Heart right ventricle (tissue), 16 donors: ENCODE data around the gene JMJD8. TPM values are rescaled to one million over a fixed set of nuclear protein-coding genes. Genes with fewer than 3 reads are reported as not detected.

Source experiments
- ATAC-seq, 8 donors: fragments of 200-7000 bp; cut with Tn5 transposase; one replicate each; pipeline ENCODE4 v1.9.1; 2020; ENCODE audit warnings: mild to moderate bottlenecking in 8 of 8, moderate library complexity in 8 of 8, moderate number of reproducible peaks in 1 of 8
- DNase-seq, 2 donors: peaks; one replicate each; pipeline ENCODE4 v3.0.0-alpha.2; 2020
- H3K27ac ChIP-seq, 10 donors: fragments of 200-600 bp; sonication (generic) in 2 of 10; one replicate each; pipeline versions ENCODE4 v1.5.0 to v1.8.0; 2020 to 2022; ENCODE audit warnings: mild to moderate bottlenecking in 3 of 10
- H3K27me3 ChIP-seq, 7 donors: fragments of 200-600 bp; one replicate each; pipeline ENCODE4 v1.8.0; 2021 to 2022; ENCODE audit warnings: mild to moderate bottlenecking in 2 of 7
- H3K36me3 ChIP-seq, 9 donors: fragments of 200-600 bp; sonication (generic) in 1 of 9; one replicate each; pipeline versions ENCODE4 v1.5.0 to v1.8.0; 2020 to 2022; ENCODE audit warnings: mild to moderate bottlenecking in 2 of 9
- H3K4me1 ChIP-seq, 9 donors: fragments of 200-600 bp; sonication (generic) in 1 of 9; one replicate each; pipeline versions ENCODE4 v1.5.0 to v1.8.0; 2020 to 2022; ENCODE audit warnings: mild to moderate bottlenecking in 4 of 9
- H3K4me3 ChIP-seq, 10 donors: fragments of 200-600 bp; sonication (generic) in 2 of 10; one replicate each; pipeline versions ENCODE4 v1.5.0 to v1.8.0; 2020 to 2022; ENCODE audit warnings: mild to moderate bottlenecking in 7 of 10, moderate library complexity in 2 of 10
- H3K9me3 ChIP-seq, 11 donors: fragments of 200-600 bp in 10 of 11; sonication (generic) in 2 of 11; one replicate each; pipeline versions ENCODE4 v1.5.0 to v1.8.0; 2013 to 2022; ENCODE audit warnings: mild to moderate bottlenecking in 2 of 11, control low read depth in 1 of 11, moderate library complexity in 1 of 11
- CTCF ChIP-seq, 9 donors: fragments of 200-600 bp; sonication (generic) in 2 of 9; IDR thresholded peaks; one replicate each; pipeline versions ENCODE4 v1.5.0 to v1.8.0; 2021 to 2022; ENCODE audit warnings: antibody characterized with exemption in 9 of 9, mild to moderate bottlenecking in 5 of 9, moderate library complexity in 1 of 9
- WGBS, 2 donors: extraction: QIAGEN DNeasy Blood & Tissue Kit; methylation state at CpG; one replicate each; pipeline ENCODE4 v1.1.7; 2013; ENCODE audit warnings: inconsistent platforms in 1 of 2; 5-methylcytosine and 5-hydroxymethylcytosine counted together
- intact Hi-C, 10 donors: fragments of 100-400 bp; cut with DNase I; formaldehyde crosslinking; loops; one replicate each; pipeline versions ENCODE4 v1.11.1 to v1.14.2; 2022
- polyA plus RNA-seq, 2 donors: library from polyadenylated mRNA; stranded (reverse); fragments of 200-250 nt; gene quantifications; one replicate each; pipeline ENCODE4 v1.2.3, GENCODE V29; 2013
- total RNA-seq, 10 donors: library from RNA; stranded (reverse); fragmentation: NEBNext Ultra II Directional in 3 of 10; extraction: Animal tissue kit (Norgen Biotek cat#: 25700) in 3 of 10; gene quantifications; one replicate each; pipeline versions ENCODE4 v1.2.1 to v1.2.4, GENCODE V29; 2021 to 2023
- donor health status: Arrhythmogenic right ventricular cardiomyopathy.
- donor health status: ischemic (EF 13 %, LVEDD 7.1; RV severe dilation, severe dysfunction).
- donor health status: healthy with polysubstance abuse.
- donor health status: DM: no; HTN: yes; CAD: no.
- donor health status: DM: no; HTN: no; CAD: no.
- donor health status: ischemic (EF 25% LVEDD 6.9; RV normal size, moderate dysfunction).
- donor health status: ischemic (EF 25% LVEDD 5.7; RV mildly dilated, moderate dysfunction).
- donor health status: healthy.
- donor health status: DM: yes; HTN: yes; CAD: no.
- donor health status: Ischemic cardiomyopathy.
- donor health status: ischemic (EF 35%, LVEDD 5.7; RV mildly dilated, moderate dysfunction).
- donor health status: nonischemic (EF 11% LVEDD 7.7; RV severe dilation, severe dysfunction).
- donor health status: DM: yes; HTN: yes; CAD: no.
- donor health status: PGD.
- donor health status: ischemic (EF 29% LVEDD 5.4; RV normal size, mild dysfunction).
- donor health status: nonischemic (EF 23%, LVEDD 6.1; RV moderate dilation, normal function).

The JMJD8 gene
- total and polyA plus RNA-seq, 12 donors: 34.7 to 60.6 (median 44.0) TPM

GRCh38 chr16:704047-704446 lies 19.9 kb upstream of the JMJD8 start:
- Histone ChIP-seq H3K9me3 (no peaks in the 10 kb centered on the region), H3K4me1 (peaks cover 0 to 17% (median 7%) of the 10 kb centered on the region in 9 donors), H3K4me3 (no peak overlapping the region), H3K36me3 (no peaks in the 10 kb centered on the region), H3K27ac (no peak overlapping the region), H3K27me3 (peaks cover 51 to 97% (median 93%) of the 10 kb centered on the region in 7 donors)
- DNase-seq (no peak), ATAC-seq (no peak)
- TF ChIP-seq CTCF (IDR thresholded peaks at IDR 0.05): no peak
- WGBS, 2 donors: 62 to 67% methylated on average over 7 of the region's 7 CpGs
- intact Hi-C loops: no loop called here

GRCh38 chr16:703406-703805 lies 19.3 kb upstream of the JMJD8 start:
- Histone ChIP-seq H3K27me3 (peaks cover 51 to 97% (median 93%) of the 10 kb centered on the region in 7 donors), H3K4me1 (peaks cover 0 to 17% (median 7%) of the 10 kb centered on the region in 9 donors), H3K36me3 (no peaks in the 10 kb centered on the region), H3K9me3 (no peaks in the 10 kb centered on the region), H3K27ac (no peak overlapping the region), H3K4me3 (no peak overlapping the region)
- no peak for DNase-seq
- intact Hi-C loops: no loop called here
- no peak for ATAC-seq
- WGBS, 2 donors: 80 to 83% methylated on average over 12 of the region's 12 CpGs
- no peak for TF ChIP-seq CTCF (IDR thresholded peaks at IDR 0.05)

- DNase-seq (no peak), ATAC-seq (no peak)
- H3K9me3 ChIP-seq: no peaks in the 10 kb centered on the region
- peaks cover 0 to 17% (median 7%) of the 10 kb centered on the region in 9 donors for H3K4me1 ChIP-seq
- intact Hi-C loops: no loop called here
- 81 to 82% methylated on average over 19 of the region's 19 CpGs for whole genome bisulfite sequencing, 2 donors
- TF ChIP-seq CTCF (IDR thresholded peaks at IDR 0.05): no peak
- peaks cover 51 to 98% (median 94%) of the 10 kb centered on the region in 7 donors for H3K27me3 ChIP-seq
- no peaks in the 10 kb centered on the region for H3K36me3 ChIP-seq
- no peak overlapping the region for H3K4me3 ChIP-seq
- no peak overlapping the region for H3K27ac ChIP-seq
Observed at GRCh38 chr16:702341-702740, 18.2 kb upstream of the JMJD8 start.

- no peak for DNase-seq
- H3K36me3 ChIP-seq: no peaks in the 10 kb centered on the region
- H3K4me1 ChIP-seq: peaks cover 0 to 13% (median 5%) of the 10 kb centered on the region in 9 donors
- no peak overlapping the region for H3K27ac ChIP-seq
- peaks cover 39 to 98% (median 94%) of the 10 kb centered on the region in 7 donors for H3K27me3 ChIP-seq
- H3K9me3 ChIP-seq: no peaks in the 10 kb centered on the region
- ATAC-seq: peak; percentile 53 to 78 (median 70)
- H3K4me3 ChIP-seq: no peak overlapping the region
- WGBS, 2 donors: 6 to 7% methylated on average over 71 to 76 of the region's 76 CpGs
- no peak for TF ChIP-seq CTCF (IDR thresholded peaks at IDR 0.05)
- intact Hi-C loops: no loop called here
Observed at GRCh38 chr16:700684-701584, 16.8 kb upstream of the JMJD8 start.
